HG03039 (cell line): ENCODE data around the gene SRL.

ENCODE experiments used
- ATAC-seq: cut with Tn5 transposase; IDR thresholded peaks from one replicate; pipeline ENCODE4 v1.9.1; 2021; ENCODE audit warnings: mild to moderate bottlenecking, moderate library complexity; ENCODE audit not compliant: unreplicated experiment

SRL gene

GRCh38 chr16:4241928-4242283 lies at the start of gene SRL:
TSS of gene SRL (minus strand) at chr16:4242080. CDS start at chr16:4242067, 13 bp downstream.
- no peak for ATAC-seq

DNA sequence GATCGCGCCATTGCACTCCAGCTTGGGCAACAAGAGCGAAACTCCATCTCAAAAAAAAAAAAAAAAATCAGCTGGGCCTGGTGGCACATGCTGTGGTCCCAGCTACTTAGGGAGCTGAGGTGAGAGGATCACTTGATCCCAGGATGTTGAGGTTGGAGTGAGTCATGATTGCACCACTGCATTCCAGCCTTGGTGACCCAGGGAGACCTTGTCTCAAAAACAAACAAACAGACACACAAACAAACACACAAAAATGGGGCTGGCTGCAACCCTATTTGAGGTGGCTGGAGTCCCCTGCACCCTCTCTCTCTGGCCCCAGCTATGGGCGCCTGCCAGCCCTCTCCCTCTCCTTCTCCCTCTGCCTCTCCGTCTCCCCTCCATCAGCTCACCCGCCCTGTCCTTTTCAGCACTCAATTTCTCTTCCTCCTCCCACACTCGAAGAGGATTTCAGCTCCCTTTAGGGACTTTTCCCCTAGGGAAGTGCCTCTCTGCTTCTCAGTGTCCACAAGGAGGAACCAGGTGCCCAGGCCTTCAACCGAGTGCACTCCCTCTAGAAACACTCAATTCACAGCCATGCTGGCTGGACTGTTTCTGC lies 48.5 kb upstream of the SRL start:
- ATAC-seq = no peak

- peak; percentile 68 for ATAC-seq
Observed at GRCh38 chr16:4288148-4288921, 46.5 kb upstream of the SRL start.

- ATAC-seq = no peak
Observed at GRCh38 chr16:4285167-4285566, 43.3 kb upstream of the SRL start.

- no peak for ATAC-seq
Observed at GRCh38 chr16:4283939-4284338, 42.1 kb upstream of the SRL start.

DNA sequence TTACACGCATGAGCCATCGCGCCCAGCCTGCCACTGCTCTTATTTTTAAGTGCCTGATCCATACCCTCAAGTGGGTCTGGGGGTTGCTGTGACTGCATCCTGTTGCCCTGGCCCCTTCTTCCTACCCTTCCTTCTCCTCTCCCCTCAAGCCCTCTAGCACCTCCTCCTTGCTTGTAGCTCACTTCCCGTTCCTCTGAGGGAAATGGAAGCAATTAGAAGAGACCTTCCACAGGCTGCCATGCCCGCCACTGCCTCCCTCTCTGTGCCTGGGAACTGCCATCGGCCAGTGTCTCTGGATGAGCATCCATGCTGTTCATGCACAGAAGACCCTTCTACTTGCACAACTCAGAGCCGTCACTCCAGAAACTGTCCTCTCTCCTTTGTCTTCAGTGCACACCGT lies 41.6 kb upstream of the SRL start:
- ATAC-seq = no peak

DNA sequence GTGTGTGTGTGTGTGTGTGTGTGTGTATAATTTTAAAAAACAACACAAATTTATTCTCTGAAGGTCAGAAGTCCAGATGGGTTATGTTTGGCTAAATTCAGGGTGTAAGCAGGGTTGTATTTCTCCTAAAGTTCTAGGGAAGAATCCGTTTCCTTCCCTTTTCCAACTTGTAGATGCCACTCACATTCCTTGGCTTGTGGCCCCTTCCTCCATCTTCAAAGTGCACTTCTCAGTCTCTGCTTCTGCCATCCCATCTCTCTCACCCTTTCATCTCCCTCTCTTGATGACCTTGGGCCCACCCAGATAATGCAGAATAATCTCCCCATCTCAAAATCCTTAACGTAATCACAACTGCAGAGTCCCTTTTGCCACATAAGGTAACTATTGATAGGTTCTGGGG lies 38.7 kb upstream of the SRL start:
- no peak for ATAC-seq

- ATAC-seq = no peak
Observed at GRCh38 chr16:4277987-4278513, 36.2 kb upstream of the SRL start.

GRCh38 chr16:4275861-4276260 lies 34.0 kb upstream of the SRL start:
- ATAC-seq = no peak

DNA sequence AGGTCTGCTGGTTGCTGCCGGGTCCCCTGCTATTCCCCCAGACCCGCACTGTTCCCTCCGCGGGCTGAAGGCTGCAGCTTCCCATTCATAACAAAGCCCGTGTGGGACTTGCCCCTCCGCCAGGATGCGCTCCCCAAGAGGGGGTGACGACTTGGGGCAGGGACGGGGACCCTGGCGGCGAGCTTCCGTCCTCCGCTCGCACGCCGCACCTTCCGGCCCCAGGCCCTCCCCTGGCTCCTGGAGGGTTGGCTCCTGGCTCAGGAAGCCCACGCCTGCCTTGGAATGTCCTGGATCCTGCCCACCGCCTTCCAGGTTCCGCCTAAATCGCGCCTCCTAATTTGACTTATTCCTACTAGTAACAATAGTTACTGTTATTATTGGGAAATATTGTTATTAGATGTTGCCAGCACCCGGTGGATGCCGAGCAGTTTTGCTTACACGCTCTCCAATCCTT lies 32.0 kb upstream of the SRL start:
- no peak for ATAC-seq

GRCh38 chr16:4272114-4272956 lies 30.5 kb upstream of the SRL start:
- peak; percentile 4 for ATAC-seq

GRCh38 chr16:4271176-4272113 lies 29.6 kb upstream of the SRL start:
- peak; percentile 41 for ATAC-seq

- no peak for ATAC-seq
Observed at GRCh38 chr16:4270595-4270994, 28.7 kb upstream of the SRL start.

- ATAC-seq = no peak
Observed at GRCh38 chr16:4270091-4270490, 28.2 kb upstream of the SRL start.

DNA sequence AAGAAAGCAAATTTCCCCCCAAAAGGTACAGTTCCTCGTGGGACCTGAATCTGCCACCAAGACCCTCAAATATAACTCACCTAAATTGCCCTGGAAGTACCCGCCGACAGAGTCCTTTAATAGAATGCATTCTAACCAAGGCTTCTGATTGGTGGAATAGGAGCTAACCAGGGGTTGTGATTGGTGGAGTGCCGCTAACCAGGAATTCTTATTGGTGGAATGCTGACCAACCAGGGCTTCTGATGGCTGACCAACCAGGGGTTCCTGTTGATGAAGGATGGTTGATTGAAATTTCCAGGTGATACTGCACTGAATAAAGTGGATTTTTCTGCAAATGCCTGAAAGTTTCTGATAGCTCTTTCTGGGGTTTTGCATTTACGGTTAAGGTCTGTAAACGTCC lies 24.5 kb upstream of the SRL start:
- ATAC-seq = no peak

GRCh38 chr16:4265676-4266075 lies 23.8 kb upstream of the SRL start:
- ATAC-seq = no peak

GRCh38 chr16:4264546-4264945 lies 22.7 kb upstream of the SRL start:
- no peak for ATAC-seq

DNA sequence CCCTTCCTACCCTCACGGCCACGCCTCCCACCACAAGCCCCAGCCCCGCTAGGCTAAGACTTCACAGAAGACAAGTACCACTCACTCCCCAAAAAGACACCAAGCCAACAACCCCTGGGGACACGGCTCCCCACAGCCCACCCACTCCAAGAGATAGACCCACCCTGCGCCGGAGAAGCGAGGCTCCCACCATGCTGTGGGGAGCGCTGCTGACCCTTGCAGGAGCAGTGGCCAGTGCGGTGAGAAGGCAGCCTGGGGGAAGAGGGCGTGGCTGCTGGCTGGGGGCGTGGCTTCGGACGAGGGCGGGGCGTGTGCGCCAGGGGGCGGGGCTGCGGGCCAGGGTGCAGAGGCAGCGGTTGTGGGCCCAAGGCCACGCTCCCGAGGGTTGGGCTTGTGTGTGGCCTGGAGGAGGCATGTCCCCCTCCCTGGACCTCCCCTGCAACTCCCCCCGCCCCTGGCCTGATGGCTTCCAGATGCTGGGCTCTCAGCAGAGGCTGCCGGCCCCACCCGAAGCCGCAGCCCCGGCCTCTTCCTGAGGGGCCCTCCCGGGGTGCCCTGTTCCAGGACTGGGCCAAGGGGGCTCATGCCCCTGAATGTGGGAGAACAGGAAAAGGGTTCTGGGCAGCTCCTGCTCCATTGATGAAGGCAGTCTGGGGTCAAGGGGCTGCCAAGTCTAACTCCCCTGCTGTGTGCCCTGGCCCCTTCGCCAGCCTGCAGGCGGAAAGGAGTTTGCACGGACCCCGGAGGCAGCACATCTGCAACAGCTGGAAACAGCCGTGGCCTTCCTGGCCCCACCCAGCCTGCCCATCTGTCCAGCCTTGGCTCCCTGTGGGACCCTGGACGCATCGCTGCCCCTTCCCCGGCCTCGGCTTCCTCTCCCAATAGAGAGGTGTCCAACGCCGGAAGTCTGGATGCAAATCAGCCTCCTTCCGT lies 21.9 kb upstream of the SRL start:
- ATAC-seq = no peak

DNA sequence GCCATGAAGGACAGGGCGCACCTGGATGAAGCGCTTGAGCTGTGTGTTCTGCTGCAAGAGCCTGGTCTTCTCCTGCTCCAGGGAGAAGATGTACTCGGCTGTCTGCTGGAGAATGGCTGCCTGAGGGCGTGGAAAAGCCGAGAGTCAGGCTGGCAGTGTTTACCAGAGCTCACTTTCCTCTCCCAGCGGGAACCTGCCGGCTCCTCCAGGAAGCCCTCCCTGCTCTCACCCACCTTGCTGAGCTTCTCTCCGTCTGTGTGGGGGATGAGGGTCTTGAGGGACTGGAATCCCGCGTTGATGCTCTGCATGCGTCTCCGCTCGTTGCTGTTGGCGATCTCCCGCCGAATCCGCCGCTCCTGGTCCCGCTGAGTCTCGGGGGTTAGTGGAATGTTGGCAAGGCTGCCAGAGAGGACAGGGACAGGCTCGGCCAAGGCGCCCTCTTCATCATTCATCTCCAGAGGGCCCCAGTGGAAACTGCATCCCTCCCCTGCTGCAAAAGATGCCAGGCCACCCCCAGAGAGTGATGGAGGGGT lies 20.5 kb upstream of the SRL start:
- no peak for ATAC-seq
